A549 (cell line): ENCODE data around the gene FAM118A.

Experiments used
- CHD4 ChIP-seq: fragments of 200-600 bp; sonication (generic); IDR thresholded peaks from 2 replicates; pipeline ENCODE4 v1.6.1; 2016; ENCODE audit warnings: antibody characterized with exemption, mild to moderate bottlenecking, borderline replicate concordance
- EHMT2 ChIP-seq: fragments of 200-600 bp; sonication (generic); IDR thresholded peaks from 2 replicates; pipeline ENCODE4 v1.6.1; 2016; ENCODE audit warnings: antibody characterized with exemption, low read depth, mild to moderate bottlenecking, moderate library complexity
- EP300 ChIP-seq, 2 experiments: fragments of >200 bp; sonication (Bioruptor Twin); formaldehyde crosslinking; IDR thresholded peaks; 2 replicates in 1 of 2; 3 replicates in 1 of 2; pipeline ENCODE4 v1.6.1; 2016 to 2017
- HEYL ChIP-seq: fragments of 250-450 bp; sonication (Bioruptor Pico); IDR thresholded peaks from 2 replicates; pipeline ENCODE4 v1.8.0; 2021; ENCODE audit warnings: mild to moderate bottlenecking, moderate library complexity
- PHF8 ChIP-seq: fragments of 200-600 bp; sonication (generic); IDR thresholded peaks from 2 replicates; pipeline ENCODE4 v1.6.1; 2016; ENCODE audit warnings: low read depth, mild to moderate bottlenecking, antibody characterized with exemption, moderate library complexity, borderline replicate concordance
- POLR2A ChIP-seq: IDR thresholded peaks from 2 replicates; pipeline ENCODE4 v1.6.1; 2012; ENCODE audit warnings: mild to moderate bottlenecking, low read length
- SREBF2 ChIP-seq: fragments of 450-650 bp; IDR thresholded peaks from 2 replicates; pipeline ENCODE4 v1.6.1; 2014; ENCODE audit warnings: mild to moderate bottlenecking, moderate library complexity
- TF ChIP-seq, protein P1 (sequence below): fragments of >200 bp; sonication (Bioruptor Twin); formaldehyde crosslinking; IDR thresholded peaks from 3 replicates; pipeline ENCODE4 v1.5.1; 2016
- TF ChIP-seq, protein P2 (sequence below): IDR thresholded peaks from 2 replicates; pipeline ENCODE4 v1.6.1; 2012; ENCODE audit warnings: low read depth, borderline replicate concordance

DNA sequence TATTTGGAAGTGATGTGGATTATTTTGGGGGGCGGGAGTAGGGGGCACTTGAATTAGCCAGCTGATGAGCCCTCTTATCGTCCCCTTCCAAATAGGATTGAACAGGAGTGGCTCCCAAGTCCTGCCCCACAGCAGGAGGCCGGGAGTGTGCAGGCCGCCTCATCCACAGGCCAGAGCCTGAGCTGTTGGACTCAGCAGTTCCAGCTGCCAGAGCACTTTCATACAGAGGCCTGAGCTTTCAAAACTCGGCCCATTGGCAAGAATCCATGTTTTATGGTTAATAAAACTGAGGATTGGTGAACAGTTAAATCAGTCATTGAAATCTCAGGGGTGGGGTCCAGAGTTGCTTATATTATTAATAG is 9.6 kb downstream of the FAM118A start:
- TF ChIP-seq, protein P1, sequence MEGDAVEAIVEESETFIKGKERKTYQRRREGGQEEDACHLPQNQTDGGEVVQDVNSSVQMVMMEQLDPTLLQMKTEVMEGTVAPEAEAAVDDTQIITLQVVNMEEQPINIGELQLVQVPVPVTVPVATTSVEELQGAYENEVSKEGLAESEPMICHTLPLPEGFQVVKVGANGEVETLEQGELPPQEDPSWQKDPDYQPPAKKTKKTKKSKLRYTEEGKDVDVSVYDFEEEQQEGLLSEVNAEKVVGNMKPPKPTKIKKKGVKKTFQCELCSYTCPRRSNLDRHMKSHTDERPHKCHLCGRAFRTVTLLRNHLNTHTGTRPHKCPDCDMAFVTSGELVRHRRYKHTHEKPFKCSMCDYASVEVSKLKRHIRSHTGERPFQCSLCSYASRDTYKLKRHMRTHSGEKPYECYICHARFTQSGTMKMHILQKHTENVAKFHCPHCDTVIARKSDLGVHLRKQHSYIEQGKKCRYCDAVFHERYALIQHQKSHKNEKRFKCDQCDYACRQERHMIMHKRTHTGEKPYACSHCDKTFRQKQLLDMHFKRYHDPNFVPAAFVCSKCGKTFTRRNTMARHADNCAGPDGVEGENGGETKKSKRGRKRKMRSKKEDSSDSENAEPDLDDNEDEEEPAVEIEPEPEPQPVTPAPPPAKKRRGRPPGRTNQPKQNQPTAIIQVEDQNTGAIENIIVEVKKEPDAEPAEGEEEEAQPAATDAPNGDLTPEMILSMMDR = no peak
- TF ChIP-seq EHMT2 = no peak
- TF ChIP-seq, protein P2, sequence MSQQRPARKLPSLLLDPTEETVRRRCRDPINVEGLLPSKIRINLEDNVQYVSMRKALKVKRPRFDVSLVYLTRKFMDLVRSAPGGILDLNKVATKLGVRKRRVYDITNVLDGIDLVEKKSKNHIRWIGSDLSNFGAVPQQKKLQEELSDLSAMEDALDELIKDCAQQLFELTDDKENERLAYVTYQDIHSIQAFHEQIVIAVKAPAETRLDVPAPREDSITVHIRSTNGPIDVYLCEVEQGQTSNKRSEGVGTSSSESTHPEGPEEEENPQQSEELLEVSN = no peak
- TF ChIP-seq HEYL (CRISPR knock-in tag) = no peak
- TF ChIP-seq POLR2A = no peak
- TF ChIP-seq EP300 (IDR thresholded peaks at IDR 0.05) = no peak
- TF ChIP-seq PHF8 = no peak
- TF ChIP-seq CHD4 = no peak
- TF ChIP-seq SREBF2 = no peak
